Heart left ventricle (tissue), 16 donors: Measurements from ENCODE around the gene ERF. TPM values are rescaled to one million over a fixed set of nuclear protein-coding genes. Genes with fewer than 3 reads are reported as not detected.

Experiments used
- ATAC-seq, 4 donors: fragments of 200-7000 bp; cut with Tn5 transposase; one replicate each; pipeline ENCODE4 v1.9.1; 2020 to 2022; ENCODE audit warnings: moderate library complexity in 4 of 4, mild to moderate bottlenecking in 3 of 4, moderate number of reproducible peaks in 1 of 4
- DNase-seq, 5 donors: peaks; one replicate each; pipeline ENCODE4 v3.0.0-alpha.2; 2020
- H3K27ac ChIP-seq, 12 donors: fragments of 200-600 bp; sonication (generic) in 4 of 12; one replicate each; pipeline versions ENCODE4 v1.5.0 to v1.8.0; 2016 to 2022; ENCODE audit warnings: mild to moderate bottlenecking in 2 of 12
- H3K27me3 ChIP-seq, 9 donors: fragments of 200-600 bp; sonication (generic) in 2 of 9; one replicate each; pipeline versions ENCODE4 v1.5.1 to v1.8.0; 2016 to 2022; ENCODE audit warnings: mild to moderate bottlenecking in 3 of 9
- H3K36me3 ChIP-seq, 9 donors: fragments of 200-600 bp; sonication (generic) in 2 of 9; one replicate each; pipeline versions ENCODE4 v1.5.0 to v1.8.0; 2018 to 2022; ENCODE audit warnings: mild to moderate bottlenecking in 2 of 9
- H3K4me1 ChIP-seq, 12 donors: fragments of 200-600 bp; sonication (generic) in 4 of 12; one replicate each; pipeline versions ENCODE4 v1.5.0 to v1.8.0; 2016 to 2022; ENCODE audit warnings: mild to moderate bottlenecking in 3 of 12
- H3K4me3 ChIP-seq, 12 donors: fragments of 200-600 bp; sonication (generic) in 4 of 12; one replicate each; pipeline versions ENCODE4 v1.5.0 to v1.8.0; 2017 to 2022; ENCODE audit warnings: mild to moderate bottlenecking in 9 of 12, moderate library complexity in 4 of 12
- H3K9me3 ChIP-seq, 12 donors: fragments of 200-600 bp; sonication (generic) in 4 of 12; one replicate each; pipeline versions ENCODE4 v1.5.0 to v1.8.0; 2016 to 2022; ENCODE audit warnings: mild to moderate bottlenecking in 1 of 12
- POLR2A ChIP-seq, 2 donors: fragments of 450-650 bp; IDR thresholded peaks; one replicate each; pipeline ENCODE4 v1.6.1; 2017; ENCODE audit warnings: antibody characterized with exemption in 2 of 2, mild to moderate bottlenecking in 2 of 2, moderate library complexity in 2 of 2
- WGBS, 4 donors: extraction: QIAGEN DNeasy Blood & Tissue Kit in 2 of 4; methylation state at CpG; one replicate each; pipeline versions ENCODE4 v1.1.5 to v1.1.7; 2013 to 2018; 5-methylcytosine and 5-hydroxymethylcytosine counted together
- intact Hi-C, 10 donors: fragments of 100-400 bp; cut with DNase I; formaldehyde crosslinking; loops; one replicate each; pipeline versions ENCODE4 v1.11.1 to v1.14.2; 2022
- polyA plus RNA-seq, 2 donors: library from polyadenylated mRNA; stranded (reverse); fragments of 200-250 nt; gene quantifications; one replicate each; pipeline ENCODE4 v1.2.3, GENCODE V29; 2013
- total RNA-seq, 9 donors: library from RNA; depleted of rRNA in 2 of 9; stranded (reverse); fragments of >200 nt in 2 of 9; fragmentation: NEBNext Ultra II Directional in 3 of 9; extraction: Animal tissue kit (Norgen Biotek cat#: 25700) in 3 of 9; gene quantifications; one replicate each; pipeline versions ENCODE4 v1.1.0 to v1.2.4, GENCODE V29; 2016 to 2023
- TF ChIP-seq, protein P1 (sequence below), 12 donors: fragments of 200-600 bp; sonication (generic) in 4 of 12; IDR thresholded peaks; one replicate each; pipeline versions ENCODE4 v1.5.0 to v1.8.0; 2018 to 2022; ENCODE audit warnings: antibody characterized with exemption in 12 of 12, mild to moderate bottlenecking in 5 of 12
- donor health status: ischemic (EF 13 %, LVEDD 7.1; RV severe dilation, severe dysfunction).
- donor health status: healthy with polysubstance abuse.
- donor health status: DM: no; HTN: yes; CAD: no.
- donor health status: DM: no; HTN: no; CAD: no.
- donor health status: ischemic (EF 25% LVEDD 6.9; RV normal size, moderate dysfunction).
- donor health status: ischemic (EF 25% LVEDD 5.7; RV mildly dilated, moderate dysfunction).
- donor health status: healthy.
- donor health status: DM: yes; HTN: yes; CAD: no.
- donor health status: ischemic (EF 35%, LVEDD 5.7; RV mildly dilated, moderate dysfunction).
- donor health status: nonischemic (EF 11% LVEDD 7.7; RV severe dilation, severe dysfunction).
- donor health status: DM: yes; HTN: yes; CAD: no.
- donor health status: PGD.
- donor health status: ischemic (EF 29% LVEDD 5.4; RV normal size, mild dysfunction).
- donor health status: nonischemic (EF 23%, LVEDD 6.1; RV moderate dilation, normal function).

Gene ERF
- total and polyA plus RNA-seq, 11 donors: 26.1 to 49.7 (median 35.5) TPM

DNA sequence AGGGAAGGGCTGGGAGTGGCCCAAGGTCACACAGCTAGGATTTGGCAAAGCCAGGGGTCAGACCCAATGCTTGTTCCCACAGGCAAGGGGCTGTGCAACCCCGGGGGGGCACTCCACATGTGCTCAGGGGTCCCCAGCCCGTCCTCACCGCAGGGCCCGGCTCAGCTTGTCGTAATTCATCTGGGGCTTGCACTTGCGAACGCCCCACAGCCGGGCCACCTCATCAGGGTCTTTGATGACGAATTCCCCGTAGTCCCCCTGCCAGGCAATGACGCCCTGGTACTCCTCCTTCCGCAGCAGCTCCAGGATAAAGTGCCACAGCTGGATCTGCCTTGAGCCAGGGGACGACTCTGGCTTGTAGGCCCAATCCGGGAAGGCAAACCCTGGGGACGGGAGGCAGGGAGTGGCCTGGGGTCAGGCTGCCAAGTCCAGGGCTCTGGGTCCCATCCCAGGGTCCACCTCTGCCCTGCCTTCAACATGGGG, 4.7 kb downstream of the ERF start:
- peak overlapping the region in 10 of 12 donors; percentile 6 to 99 (median 38) for H3K4me3 ChIP-seq
- no peak for TF ChIP-seq POLR2A (IDR thresholded peaks at IDR 0.05)
- TF ChIP-seq, protein P1, sequence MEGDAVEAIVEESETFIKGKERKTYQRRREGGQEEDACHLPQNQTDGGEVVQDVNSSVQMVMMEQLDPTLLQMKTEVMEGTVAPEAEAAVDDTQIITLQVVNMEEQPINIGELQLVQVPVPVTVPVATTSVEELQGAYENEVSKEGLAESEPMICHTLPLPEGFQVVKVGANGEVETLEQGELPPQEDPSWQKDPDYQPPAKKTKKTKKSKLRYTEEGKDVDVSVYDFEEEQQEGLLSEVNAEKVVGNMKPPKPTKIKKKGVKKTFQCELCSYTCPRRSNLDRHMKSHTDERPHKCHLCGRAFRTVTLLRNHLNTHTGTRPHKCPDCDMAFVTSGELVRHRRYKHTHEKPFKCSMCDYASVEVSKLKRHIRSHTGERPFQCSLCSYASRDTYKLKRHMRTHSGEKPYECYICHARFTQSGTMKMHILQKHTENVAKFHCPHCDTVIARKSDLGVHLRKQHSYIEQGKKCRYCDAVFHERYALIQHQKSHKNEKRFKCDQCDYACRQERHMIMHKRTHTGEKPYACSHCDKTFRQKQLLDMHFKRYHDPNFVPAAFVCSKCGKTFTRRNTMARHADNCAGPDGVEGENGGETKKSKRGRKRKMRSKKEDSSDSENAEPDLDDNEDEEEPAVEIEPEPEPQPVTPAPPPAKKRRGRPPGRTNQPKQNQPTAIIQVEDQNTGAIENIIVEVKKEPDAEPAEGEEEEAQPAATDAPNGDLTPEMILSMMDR (IDR thresholded peaks at IDR 0.05): no peak
- peaks cover 0 to 31% (median 19%) of the 10 kb centered on the region in 9 donors for H3K36me3 ChIP-seq
- no peaks in the 10 kb centered on the region for H3K27me3 ChIP-seq
- H3K4me1 ChIP-seq: peaks cover 18 to 81% (median 63%) of the 10 kb centered on the region in 12 donors
- DNase-seq (peak in 2 of 5 donors; percentile 57 to 67), ATAC-seq (no peak)
- H3K27ac ChIP-seq: peak overlapping the region; percentile 56 to 100 (median 99)
- WGBS, 4 donors: 29 to 60% (median 51%) methylated on average over 1 to 15 of the region's 15 CpGs
- intact Hi-C loops: no loop called here
- H3K9me3 ChIP-seq: no peaks in the 10 kb centered on the region

DNA sequence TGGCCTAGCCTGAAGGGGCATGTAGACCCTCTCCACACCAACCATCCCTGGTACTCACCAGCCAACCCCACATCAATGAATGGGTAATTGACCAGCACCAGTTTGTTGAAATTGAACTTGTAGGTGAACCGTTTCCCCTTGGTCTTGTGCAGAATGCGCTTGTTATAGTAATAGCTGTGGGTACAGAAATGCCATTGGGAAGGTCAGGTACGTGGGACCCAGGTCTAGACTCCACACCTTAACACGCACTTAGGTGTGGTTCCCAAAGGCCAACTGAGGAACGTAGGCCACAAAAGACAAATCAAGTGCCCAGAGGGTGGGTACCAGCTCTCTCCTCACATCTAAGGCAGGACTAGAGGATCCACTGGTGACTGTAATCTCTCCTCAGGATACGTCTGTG, 5.2 kb downstream of the ERF start:
- TF ChIP-seq, protein P1 (IDR thresholded peaks at IDR 0.05): no peak
- TF ChIP-seq POLR2A (IDR thresholded peaks at IDR 0.05): no peak
- ATAC-seq (no peak), DNase-seq (no peak)
- Histone ChIP-seq H3K27ac (peak overlapping the region in 11 of 12 donors; percentile 60 to 100 (median 99)), H3K27me3 (no peaks in the 10 kb centered on the region), H3K9me3 (no peaks in the 10 kb centered on the region), H3K4me3 (peak overlapping the region in 2 of 12 donors; percentile 28 to 99), H3K36me3 (peaks cover 0 to 31% (median 19%) of the 10 kb centered on the region in 9 donors), H3K4me1 (peaks cover 18 to 84% (median 68%) of the 10 kb centered on the region in 12 donors)
- WGBS, 4 donors: 64 to 70% (median 66%) methylated on average over 6 of the region's 6 CpGs
- intact Hi-C loops: loop anchor here in 5 of 10 donors (5.0 to 10.0 kb wide), 4 partner anchors 38 to 175 kb away; partner anchors contain the start of gene LIPE (in 2 of the 5)

DNA sequence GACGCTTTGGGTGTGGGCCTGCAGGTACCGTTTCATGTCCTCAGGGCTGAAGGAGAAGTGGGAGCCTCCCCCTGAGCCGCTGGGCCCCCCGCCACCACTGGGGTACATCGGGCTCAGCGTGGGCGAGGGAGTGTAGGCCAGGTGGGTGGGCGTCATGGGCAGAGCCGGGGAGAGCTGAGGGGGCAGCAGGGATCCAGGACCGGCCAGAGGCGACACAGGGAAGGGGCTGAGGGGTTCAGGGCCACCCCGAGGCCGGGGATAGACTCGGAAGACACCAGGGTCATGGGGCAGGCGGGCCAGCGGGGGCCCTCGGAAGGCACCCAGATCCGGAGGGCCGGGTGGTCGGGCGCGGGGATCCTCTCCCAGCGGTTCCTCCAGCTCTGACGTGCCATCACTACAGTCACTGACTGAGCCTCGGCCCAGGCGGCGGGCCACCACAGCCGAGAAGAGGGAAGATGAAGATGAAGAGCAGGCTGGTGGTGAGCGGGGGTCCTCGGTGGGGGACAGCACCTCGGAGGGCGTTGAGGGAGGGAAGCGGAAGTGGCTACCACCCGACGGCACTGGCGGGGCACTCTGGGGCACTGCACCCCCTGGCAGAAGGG, 5.7 kb downstream of the ERF start:
- WGBS, 4 donors: 75 to 80% (median 78%) methylated on average over 35 to 36 of the region's 36 CpGs
- H3K4me3 ChIP-seq: no peak overlapping the region
- intact Hi-C loops: loop anchor here in 5 of 10 donors (5.0 to 10.0 kb wide), 4 partner anchors 38 to 176 kb away; partner anchors contain the start of gene LIPE (in 2 of the 5)
- peak overlapping the region in 8 of 12 donors; percentile 60 to 100 (median 99) for H3K27ac ChIP-seq
- peaks cover 18 to 85% (median 68%) of the 10 kb centered on the region in 12 donors for H3K4me1 ChIP-seq
- ATAC-seq (no peak), DNase-seq (no peak)
- no peaks in the 10 kb centered on the region for H3K27me3 ChIP-seq
- peaks cover 0 to 31% (median 19%) of the 10 kb centered on the region in 9 donors for H3K36me3 ChIP-seq
- no peaks in the 10 kb centered on the region for H3K9me3 ChIP-seq
- TF ChIP-seq, protein P1 (IDR thresholded peaks at IDR 0.05): no peak
- TF ChIP-seq POLR2A (IDR thresholded peaks at IDR 0.05): no peak
